GM21447 (cell line): ENCODE results near the gene TUBE1.

ENCODE experiments used
- ATAC-seq: cut with Tn5 transposase; IDR thresholded peaks from one replicate; pipeline ENCODE4 v1.9.1; 2021; ENCODE audit not compliant: unreplicated experiment

The TUBE1 gene

GRCh38 chr6:112036088-112036637, 51.1 kb downstream of the TUBE1 start:
- ATAC-seq: no peak

- no peak for ATAC-seq
Measured at GRCh38 chr6:112034616-112034995, 52.7 kb downstream of the TUBE1 start.

- no peak for ATAC-seq
Measured at GRCh38 chr6:112033791-112034615, 53.3 kb downstream of the TUBE1 start.

GRCh38 chr6:112032728-112033127, 54.6 kb downstream of the TUBE1 start:
- no peak for ATAC-seq

- no peak for ATAC-seq
Measured at GRCh38 chr6:112031960-112032359, 55.3 kb downstream of the TUBE1 start.

- ATAC-seq: no peak
Measured at GRCh38 chr6:112030961-112031660, 56.2 kb downstream of the TUBE1 start.

- ATAC-seq: no peak
Measured at GRCh38 chr6:112030206-112030960, 56.9 kb downstream of the TUBE1 start.

GRCh38 chr6:112029045-112029822, 58.0 kb downstream of the TUBE1 start:
- no peak for ATAC-seq

GRCh38 chr6:112027942-112028674, 59.2 kb downstream of the TUBE1 start:
- ATAC-seq: no peak

- ATAC-seq: no peak
Measured at GRCh38 chr6:112026933-112027332, 60.3 kb downstream of the TUBE1 start.

- ATAC-seq: no peak
Measured at GRCh38 chr6:112024464-112024863, 62.8 kb downstream of the TUBE1 start.

GRCh38 chr6:112022749-112023148, 64.5 kb downstream of the TUBE1 start:
- no peak for ATAC-seq

GRCh38 chr6:112021691-112022310, 65.5 kb downstream of the TUBE1 start:
- ATAC-seq: no peak
